Measurements from ENCODE around the gene U2AF2.

Gene U2AF2

DNA sequence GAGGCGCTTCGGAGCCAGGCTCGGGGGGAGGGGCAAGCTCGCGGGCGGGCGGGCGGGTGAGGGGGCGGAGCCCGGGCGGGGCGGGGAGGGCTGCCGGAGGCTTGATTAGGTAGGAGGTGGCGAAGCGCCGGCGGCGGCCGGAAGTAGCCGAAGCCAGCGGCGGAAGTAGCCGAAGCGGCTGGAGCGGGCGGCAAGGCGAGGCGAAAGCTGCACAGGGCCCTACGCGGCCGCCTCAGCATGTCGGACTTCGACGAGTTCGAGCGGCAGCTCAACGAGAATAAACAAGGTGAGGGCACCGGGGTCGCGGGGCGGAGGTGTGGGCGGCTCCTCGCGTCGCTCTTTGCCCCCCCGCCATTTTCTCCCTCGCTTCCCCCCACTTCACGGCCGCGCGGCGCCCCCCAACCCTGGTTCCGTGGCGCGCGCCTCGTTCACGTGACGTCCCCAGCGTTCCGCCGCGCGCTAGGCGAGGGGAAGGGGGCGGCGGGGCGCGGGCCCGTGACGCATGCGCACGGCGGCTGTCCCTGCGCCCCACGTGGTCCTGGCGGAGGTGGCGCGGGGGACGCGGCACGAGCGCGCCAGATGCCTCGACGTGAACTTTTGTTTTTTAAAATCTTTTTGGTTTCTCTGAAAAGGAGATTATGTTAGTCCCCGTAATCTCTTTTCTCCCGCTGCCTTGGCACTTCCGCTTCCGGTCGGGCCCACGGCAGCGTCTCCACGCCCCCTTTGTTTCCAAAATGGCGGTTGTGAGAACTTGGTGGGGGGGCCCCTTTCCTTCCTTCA is at the start of gene U2AF2:
Gene U2AF2 (plus strand): TSS at position 168 of the 780 bp plus-strand sequence. CDS start 70 bp downstream, at position 238.
- peak; percentile 97 for DNase-seq (ENCODE audit: low read depth, low spot score)

- peak; percentile 99 for DNase-seq (ENCODE audit: low read depth, low spot score)
These were observed 49.6 kb upstream of the U2AF2 start for GRCh38 chr19:55605207-55605636.

- peak; percentile 92 for DNase-seq (ENCODE audit: low read depth, low spot score)
These were observed 49.0 kb upstream of the U2AF2 start, which contains the start of gene ZNF865 for GRCh38 chr19:55605637-55606470. Gene ZNF865, plus strand, starts transcription at chr19:55605647. Its CDS starts 7,972 bp downstream, at chr19:55613619.

DNA sequence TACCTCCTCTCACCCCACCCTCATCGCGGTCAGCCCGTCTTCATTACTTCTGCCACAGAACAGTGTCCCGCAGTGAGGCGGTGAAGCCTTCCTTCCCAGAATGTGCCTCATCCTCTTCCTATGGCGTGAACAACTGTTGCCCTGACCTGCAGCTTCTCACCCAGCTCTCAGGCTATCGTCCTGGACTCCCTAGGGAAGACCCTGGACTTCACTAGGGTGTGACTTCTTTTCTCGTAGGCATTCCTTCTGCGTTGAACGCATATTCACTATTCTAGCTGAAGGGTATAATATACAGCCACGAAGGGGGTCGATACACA is 48.4 kb upstream of the U2AF2 start:
- no peak for DNase-seq (ENCODE audit: low read depth, low spot score)

DNA sequence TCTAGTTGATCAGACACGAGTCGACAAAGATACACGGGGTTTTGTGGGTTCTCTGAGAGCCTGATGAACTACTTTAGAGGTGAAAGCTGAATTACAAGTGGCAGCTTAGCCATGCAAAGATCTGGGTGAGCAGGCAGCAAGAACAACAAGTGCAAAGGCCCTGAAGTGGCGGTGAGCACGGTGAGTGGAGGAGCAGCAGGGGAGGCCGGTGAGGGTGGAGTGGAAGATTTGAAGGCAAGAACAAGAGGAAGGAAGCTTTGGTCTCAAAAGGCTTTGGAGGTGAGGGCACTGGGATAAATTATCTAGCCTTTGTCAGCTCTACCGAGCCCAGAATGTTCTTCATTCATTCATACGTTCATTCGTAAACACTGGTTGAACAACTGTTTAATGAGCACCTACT is 48.0 kb upstream of the U2AF2 start:
- DNase-seq (ENCODE audit: low read depth, low spot score): no peak

GRCh38 chr19:55609326-55609725 is 45.5 kb upstream of the U2AF2 start:
- DNase-seq (ENCODE audit: low read depth, low spot score): no peak

- no peak for DNase-seq (ENCODE audit: low read depth, low spot score)
These were observed 43.4 kb upstream of the U2AF2 start for GRCh38 chr19:55611300-55611982.

DNA sequence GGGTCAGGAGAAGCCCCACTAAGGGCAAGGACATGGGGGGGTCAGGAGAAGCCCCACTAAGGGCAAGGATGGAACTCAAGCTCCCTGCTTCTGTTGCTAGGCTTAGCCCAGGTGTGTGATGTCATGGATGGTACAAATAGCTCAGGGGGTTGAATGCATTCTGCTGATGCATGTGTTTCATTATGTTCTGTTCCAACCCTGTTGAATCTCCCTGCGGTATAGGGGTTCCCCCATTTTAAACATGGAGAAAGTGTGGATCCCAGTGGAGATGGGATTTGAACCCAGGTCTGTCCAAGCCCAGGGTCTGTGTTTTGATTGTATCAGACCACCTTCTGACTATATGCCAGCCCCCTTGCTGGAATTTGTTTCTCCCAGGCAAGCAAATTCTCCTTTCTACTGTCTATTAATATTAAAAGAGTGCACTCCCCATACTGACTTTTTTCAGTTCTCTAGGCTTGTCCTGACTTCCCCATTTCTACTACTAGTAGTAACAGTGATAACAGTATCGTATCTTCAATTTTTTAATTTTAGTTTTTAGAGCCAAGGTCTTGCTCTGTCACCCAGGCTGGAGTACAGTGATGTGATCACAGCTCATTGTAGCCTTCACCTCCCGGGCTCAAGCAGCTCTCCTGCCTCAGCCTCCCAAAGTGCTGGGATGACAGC is 42.7 kb upstream of the U2AF2 start:
- no peak for DNase-seq (ENCODE audit: low read depth, low spot score)

DNA sequence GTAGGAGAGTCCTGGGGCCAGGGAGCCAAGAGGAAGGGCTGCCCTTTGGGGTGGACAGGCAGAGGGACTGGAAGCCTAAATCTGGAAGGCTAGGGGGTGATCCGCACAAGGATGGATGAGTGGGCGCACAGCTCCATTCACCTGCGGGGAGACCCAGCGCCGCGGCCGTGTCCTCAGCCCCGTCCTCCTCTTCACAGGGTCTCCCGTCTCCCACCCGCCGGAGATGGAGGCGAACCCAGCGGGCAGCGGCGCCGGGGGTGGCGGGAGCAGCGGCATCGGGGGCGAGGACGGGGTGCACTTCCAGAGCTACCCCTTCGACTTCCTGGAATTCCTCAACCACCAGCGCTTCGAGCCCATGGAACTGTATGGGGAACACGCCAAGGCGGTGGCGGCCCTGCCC is 41.4 kb upstream of the U2AF2 start:
- no peak for DNase-seq (ENCODE audit: low read depth, low spot score)

GRCh38 chr19:55613930-55614710 is 40.7 kb upstream of the U2AF2 start:
- DNase-seq (ENCODE audit: low read depth, low spot score): no peak

- no peak for DNase-seq (ENCODE audit: low read depth, low spot score)
These were observed 39.9 kb upstream of the U2AF2 start for GRCh38 chr19:55614711-55615542.

DNA sequence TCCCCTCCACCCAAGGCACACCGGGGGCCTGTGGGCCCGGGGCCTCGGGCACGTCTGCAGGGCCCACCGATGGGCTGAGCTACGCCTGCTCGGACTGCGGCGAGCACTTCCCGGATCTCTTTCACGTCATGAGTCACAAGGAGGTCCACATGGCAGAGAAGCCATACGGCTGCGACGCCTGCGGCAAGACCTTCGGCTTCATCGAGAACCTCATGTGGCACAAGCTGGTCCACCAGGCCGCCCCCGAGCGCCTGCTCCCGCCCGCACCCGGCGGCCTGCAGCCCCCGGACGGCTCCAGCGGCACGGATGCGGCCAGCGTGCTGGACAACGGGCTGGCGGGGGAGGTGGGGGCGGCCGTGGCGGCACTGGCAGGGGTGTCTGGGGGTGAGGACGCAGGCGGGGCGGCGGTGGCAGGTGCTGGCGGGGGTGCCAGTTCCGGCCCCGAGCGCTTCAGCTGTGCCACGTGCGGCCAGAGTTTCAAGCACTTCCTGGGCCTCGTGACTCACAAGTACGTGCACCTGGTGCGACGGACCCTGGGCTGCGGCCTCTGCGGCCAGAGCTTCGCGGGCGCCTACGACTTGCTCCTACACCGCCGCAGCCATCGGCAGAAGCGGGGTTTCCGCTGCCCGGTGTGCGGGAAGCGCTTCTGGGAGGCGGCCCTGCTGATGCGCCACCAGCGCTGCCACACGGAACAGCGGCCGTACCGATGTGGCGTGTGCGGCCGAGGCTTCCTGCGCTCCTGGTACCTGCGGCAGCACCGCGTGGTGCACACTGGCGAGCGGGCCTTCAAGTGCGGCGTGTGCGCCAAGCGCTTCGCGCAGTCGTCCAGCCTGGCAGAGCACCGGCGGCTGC is 39.1 kb upstream of the U2AF2 start:
- no peak for DNase-seq (ENCODE audit: low read depth, low spot score)

GRCh38 chr19:55616395-55616875 is 38.4 kb upstream of the U2AF2 start:
- no peak for DNase-seq (ENCODE audit: low read depth, low spot score)

DNA sequence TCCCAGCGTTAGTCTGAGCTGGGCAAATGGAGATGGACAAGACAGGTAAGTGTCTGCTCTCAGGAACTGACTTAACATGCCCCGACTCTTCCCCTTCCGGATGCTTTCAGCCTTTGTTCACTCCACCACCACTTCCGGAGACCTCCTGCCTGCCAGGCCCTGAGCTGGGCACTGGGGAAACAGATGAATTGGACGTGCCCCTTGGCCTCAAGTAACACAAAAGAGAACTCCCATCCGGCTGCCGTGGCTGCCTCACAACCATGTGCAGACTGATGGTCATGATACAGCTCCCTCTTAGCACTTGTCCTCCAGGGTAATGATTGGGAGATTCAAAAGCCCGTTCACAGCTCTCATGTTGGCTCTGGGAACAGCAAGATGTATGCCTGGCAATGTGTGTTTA is 37.4 kb upstream of the U2AF2 start:
- DNase-seq (ENCODE audit: low read depth, low spot score): no peak

DNA sequence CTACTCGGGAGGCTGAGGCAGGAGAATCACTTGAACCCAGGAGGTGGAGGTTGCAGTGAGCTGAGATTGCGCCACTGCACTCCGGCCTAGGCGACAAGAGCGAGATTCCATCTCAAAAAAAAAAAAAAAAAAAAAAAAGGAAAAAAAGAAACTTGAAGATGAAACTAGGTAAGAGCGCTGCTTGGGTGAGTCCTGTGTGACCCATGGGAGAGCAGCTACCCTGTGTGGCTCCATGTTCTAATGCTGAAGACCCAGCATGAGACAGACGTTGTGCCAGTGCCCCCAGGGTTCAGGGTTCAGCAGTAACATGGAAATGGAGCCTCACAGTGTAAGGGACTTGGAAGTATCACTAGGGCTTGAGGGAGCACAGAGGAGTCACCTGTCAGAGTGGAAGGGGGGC is 36.4 kb upstream of the U2AF2 start:
- DNase-seq (ENCODE audit: low read depth, low spot score): no peak

DNA sequence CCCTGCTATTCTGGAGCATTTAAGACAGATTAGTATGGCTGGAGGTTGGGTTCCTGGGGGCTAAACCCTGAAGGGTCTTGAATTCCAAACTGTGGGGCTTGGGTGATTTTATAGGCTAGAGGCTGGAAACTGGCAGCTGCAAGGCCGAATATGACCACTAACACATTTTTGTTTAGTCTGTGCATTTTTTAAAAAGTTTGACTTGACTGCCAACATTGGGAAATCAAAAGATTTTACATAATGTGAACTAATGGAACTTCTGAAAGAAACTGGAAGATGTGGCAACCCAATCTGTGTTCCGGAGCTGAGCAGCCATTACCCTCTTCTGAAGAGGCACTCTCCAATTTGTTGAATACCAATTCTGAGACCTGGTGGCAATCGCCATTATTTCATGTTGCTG is 35.5 kb upstream of the U2AF2 start:
- DNase-seq (ENCODE audit: low read depth, low spot score): no peak

- no peak for DNase-seq (ENCODE audit: low read depth, low spot score)
These were observed 34.2 kb upstream of the U2AF2 start for GRCh38 chr19:55620410-55621204.

DNA sequence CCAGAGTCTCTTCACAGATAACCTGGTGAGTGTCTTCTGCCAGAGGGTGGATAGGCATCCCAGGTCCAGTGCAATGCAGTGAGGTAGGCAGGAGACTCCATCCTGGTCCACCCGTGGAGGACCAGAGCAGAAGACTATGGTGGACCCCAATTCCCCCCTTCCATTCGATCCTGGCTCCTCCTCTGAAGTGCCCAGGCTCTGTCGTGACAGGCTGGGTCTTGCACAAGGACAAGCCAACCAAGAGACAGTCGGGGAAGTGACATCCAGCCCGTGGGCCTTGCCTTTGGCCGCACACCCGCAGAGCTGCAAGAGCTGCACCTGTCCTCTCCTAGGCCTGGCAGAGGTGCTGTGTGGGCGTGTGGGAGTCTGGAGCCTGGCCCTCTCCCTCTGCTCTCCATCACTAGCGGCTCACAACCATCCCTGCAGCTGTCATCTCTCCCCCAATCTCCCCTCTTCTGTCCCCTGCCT is 33.6 kb upstream of the U2AF2 start:
- DNase-seq (ENCODE audit: low read depth, low spot score): no peak

Measured in astrocyte of the hippocampus (primary cell).